Measurements from ENCODE around the gene ALDH5A1. TPM values are rescaled to one million over a fixed set of nuclear protein-coding genes. Genes with fewer than 3 reads are reported as not detected.

The ALDH5A1 gene
- total and polyA plus RNA-seq, 10 of the 15 experiments (the other 5 are each of a cell fraction or from before 2014, with no cell fraction given) = 2.6 to 13.8 (median 9.3) TPM

DNA sequence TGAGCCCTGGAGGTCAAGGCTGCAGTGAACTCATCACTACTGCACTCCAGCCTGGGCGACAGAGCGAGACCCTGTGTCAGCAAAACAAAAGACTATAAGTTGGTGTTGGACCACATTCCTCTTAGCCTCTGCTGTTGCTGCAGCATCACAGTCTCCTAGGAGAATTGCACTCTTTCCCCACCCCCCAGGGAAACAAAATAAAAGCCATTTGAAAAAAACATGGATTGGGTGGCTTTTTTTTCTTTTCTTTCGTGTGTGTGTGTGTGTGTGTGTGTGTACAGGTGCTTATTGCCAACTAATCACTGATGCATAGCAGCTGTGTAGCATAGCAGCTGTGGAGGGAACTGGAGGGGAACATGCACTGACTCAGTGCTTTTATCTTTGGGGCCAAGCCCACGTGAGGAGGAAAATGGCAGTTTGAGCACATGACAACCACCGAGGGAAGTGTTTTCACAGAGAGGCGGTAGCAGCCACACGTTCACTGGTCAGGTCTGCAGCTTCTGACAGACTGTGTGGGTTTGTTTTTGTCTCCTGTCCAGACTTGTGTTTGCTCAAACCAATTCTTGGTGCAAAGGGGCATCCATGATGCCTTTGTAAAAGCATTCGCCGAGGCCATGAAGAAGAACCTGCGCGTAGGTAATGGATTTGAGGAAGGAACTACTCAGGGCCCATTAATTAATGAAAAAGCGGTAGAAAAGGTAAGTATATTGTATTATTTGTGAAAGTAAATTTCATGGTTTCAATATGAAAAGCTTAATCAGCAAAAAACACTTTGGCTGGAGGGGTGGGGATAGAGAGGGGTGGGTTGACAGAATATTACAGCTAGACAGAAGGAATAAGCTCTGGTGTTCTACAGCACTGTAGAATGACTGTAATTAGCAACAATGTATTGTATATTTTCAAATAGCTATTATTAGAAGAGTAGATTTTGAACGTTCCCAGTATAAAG lies 27.7 kb downstream of the ALDH5A1 start:
- RAD21 ChIA-PET (ENCODE audit: unreplicated experiment) = interaction anchor here (0.5 to 4.4 kb wide), 17 partner anchors 21 to 495 kb away, joined by 3 to 81 read pairs (median 4); partner anchors contain the start of gene ALDH5A1
- Histone ChIP-seq H3K4me2 (ENCODE audit: control insufficient read depth, insufficient read depth) (peak overlapping the region; percentile 56), H3K36me3 (ENCODE audit: control insufficient read depth in 2 of 2, insufficient read depth in 2 of 2, low read length in 1 of 2) (no peaks in the 10 kb centered on the region), H3K27ac (ENCODE audit: control insufficient read depth, insufficient read depth) (peak overlapping the region; percentile 16; the same call in 1 of the 2 replicates), H3K4me3 (no peak overlapping the region), H3K79me2 (ENCODE audit: control insufficient read depth, insufficient read depth, low read length) (no peaks in the 10 kb centered on the region), H2AFZ (ENCODE audit: control insufficient read depth, low read depth, low read length) (peak overlapping the region; percentile 38), H3K9ac (ENCODE audit: control insufficient read depth, insufficient read depth, low read length) (no peak overlapping the region), H3K9me3 (replicated peaks; ENCODE audit: control insufficient read depth, insufficient read depth, low read length) (no peaks in the 10 kb centered on the region), H4K20me1 (ENCODE audit: control insufficient read depth, insufficient read depth) (no peaks in the 10 kb centered on the region), H3K4me1 (ENCODE audit: control insufficient read depth, insufficient read depth, low read length) (peaks cover 22% of the 10 kb centered on the region), H3K27me3 (replicated peaks in 1 of 2; ENCODE audit: control insufficient read depth in 2 of 2, insufficient read depth in 2 of 2, low read length in 1 of 2) (no peaks in the 10 kb centered on the region)
- ATAC-seq = peak; percentile 59
- no peak for FAIRE-seq
- in situ Hi-C loops (cut with MboI) (loop anchor here (5.0 to 10.0 kb wide), 2 partner anchors 175 to 238 kb away; no protein-coding TSS in a partner anchor), intact Hi-C loops (cut with micrococcal nuclease; ENCODE audit: unreplicated experiment) (loop anchor here (5.0 kb wide), 3 partner anchors 90 to 460 kb away; no protein-coding TSS in a partner anchor)
- POLR2A ChIA-PET = interaction anchor here (0.6 to 2.1 kb wide), 6 partner anchors 28 to 528 kb away, joined by 3 to 15 read pairs (median 6); partner anchors contain the start of gene ALDH5A1
- CTCF ChIA-PET = interaction anchor here (0.6 to 11.7 kb wide), 32 partner anchors 9 to 530 kb away, joined by 3 to 233 read pairs (median 4); partner anchors contain the start of genes ALDH5A1 and GPLD1
- BruUV-seq (replicated peaks) = no TSS peak
- SMC1A ChIA-PET (ENCODE audit: uncharacterized antibody, unreplicated experiment) = interaction anchor here (0.6 to 6.0 kb wide), 33 partner anchors 9 to 492 kb away, joined by 3 to 68 read pairs (median 5); partner anchors contain the start of genes ALDH5A1, GPLD1 and KIAA0319
- DNase-seq (ENCODE audit: low read depth, low spot score) = peak; percentile 59
- WGBS (ENCODE audit: insufficient coverage, insufficient replicate concordance, low lambda C conversion rate, missing lambda C conversion rate) = 45% methylated on average over 13 of the region's 13 CpGs
- TF ChIP-seq, protein P1, sequence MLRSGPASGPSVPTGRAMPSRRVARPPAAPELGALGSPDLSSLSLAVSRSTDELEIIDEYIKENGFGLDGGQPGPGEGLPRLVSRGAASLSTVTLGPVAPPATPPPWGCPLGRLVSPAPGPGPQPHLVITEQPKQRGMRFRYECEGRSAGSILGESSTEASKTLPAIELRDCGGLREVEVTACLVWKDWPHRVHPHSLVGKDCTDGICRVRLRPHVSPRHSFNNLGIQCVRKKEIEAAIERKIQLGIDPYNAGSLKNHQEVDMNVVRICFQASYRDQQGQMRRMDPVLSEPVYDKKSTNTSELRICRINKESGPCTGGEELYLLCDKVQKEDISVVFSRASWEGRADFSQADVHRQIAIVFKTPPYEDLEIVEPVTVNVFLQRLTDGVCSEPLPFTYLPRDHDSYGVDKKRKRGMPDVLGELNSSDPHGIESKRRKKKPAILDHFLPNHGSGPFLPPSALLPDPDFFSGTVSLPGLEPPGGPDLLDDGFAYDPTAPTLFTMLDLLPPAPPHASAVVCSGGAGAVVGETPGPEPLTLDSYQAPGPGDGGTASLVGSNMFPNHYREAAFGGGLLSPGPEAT (IDR thresholded peaks at IDR 0.05; ENCODE audit: low read depth) = peak; percentile 84
- TF ChIP-seq, protein P2, sequence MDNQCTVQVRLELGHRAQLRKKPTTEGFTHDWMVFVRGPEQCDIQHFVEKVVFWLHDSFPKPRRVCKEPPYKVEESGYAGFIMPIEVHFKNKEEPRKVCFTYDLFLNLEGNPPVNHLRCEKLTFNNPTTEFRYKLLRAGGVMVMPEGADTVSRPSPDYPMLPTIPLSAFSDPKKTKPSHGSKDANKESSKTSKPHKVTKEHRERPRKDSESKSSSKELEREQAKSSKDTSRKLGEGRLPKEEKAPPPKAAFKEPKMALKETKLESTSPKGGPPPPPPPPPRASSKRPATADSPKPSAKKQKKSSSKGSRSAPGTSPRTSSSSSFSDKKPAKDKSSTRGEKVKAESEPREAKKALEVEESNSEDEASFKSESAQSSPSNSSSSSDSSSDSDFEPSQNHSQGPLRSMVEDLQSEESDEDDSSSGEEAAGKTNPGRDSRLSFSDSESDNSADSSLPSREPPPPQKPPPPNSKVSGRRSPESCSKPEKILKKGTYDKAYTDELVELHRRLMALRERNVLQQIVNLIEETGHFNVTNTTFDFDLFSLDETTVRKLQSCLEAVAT (IDR thresholded peaks at IDR 0.05) = peak; percentile 72
- no peak for TF ChIP-seq SIN3A (IDR thresholded peaks at IDR 0.05; ENCODE audit: low read depth, low read length)
- peak; percentile 48; the same call in 1 of the 2 replicates for TF ChIP-seq POLR2A (IDR thresholded peaks at IDR 0.05; ENCODE audit: low read depth, low read length)
- no peak for TF ChIP-seq HDAC6 (IDR thresholded peaks at IDR 0.05; ENCODE audit: unreplicated experiment)
- TF ChIP-seq, protein P3, sequence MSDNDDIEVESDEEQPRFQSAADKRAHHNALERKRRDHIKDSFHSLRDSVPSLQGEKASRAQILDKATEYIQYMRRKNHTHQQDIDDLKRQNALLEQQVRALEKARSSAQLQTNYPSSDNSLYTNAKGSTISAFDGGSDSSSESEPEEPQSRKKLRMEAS (IDR thresholded peaks at IDR 0.05; ENCODE audit: low read depth, low read length) = peak; percentile 86
- TF ChIP-seq, protein P4, sequence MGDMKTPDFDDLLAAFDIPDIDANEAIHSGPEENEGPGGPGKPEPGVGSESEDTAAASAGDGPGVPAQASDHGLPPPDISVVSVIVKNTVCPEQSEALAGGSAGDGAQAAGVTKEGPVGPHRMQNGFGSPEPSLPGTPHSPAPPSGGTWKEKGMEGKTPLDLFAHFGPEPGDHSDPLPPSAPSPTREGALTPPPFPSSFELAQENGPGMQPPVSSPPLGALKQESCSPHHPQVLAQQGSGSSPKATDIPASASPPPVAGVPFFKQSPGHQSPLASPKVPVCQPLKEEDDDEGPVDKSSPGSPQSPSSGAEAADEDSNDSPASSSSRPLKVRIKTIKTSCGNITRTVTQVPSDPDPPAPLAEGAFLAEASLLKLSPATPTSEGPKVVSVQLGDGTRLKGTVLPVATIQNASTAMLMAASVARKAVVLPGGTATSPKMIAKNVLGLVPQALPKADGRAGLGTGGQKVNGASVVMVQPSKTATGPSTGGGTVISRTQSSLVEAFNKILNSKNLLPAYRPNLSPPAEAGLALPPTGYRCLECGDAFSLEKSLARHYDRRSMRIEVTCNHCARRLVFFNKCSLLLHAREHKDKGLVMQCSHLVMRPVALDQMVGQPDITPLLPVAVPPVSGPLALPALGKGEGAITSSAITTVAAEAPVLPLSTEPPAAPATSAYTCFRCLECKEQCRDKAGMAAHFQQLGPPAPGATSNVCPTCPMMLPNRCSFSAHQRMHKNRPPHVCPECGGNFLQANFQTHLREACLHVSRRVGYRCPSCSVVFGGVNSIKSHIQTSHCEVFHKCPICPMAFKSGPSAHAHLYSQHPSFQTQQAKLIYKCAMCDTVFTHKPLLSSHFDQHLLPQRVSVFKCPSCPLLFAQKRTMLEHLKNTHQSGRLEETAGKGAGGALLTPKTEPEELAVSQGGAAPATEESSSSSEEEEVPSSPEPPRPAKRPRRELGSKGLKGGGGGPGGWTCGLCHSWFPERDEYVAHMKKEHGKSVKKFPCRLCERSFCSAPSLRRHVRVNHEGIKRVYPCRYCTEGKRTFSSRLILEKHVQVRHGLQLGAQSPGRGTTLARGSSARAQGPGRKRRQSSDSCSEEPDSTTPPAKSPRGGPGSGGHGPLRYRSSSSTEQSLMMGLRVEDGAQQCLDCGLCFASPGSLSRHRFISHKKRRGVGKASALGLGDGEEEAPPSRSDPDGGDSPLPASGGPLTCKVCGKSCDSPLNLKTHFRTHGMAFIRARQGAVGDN (IDR thresholded peaks at IDR 0.05) = peak; percentile 45; the same call in 1 of the 2 replicates
- TF ChIP-seq TAF1 (IDR thresholded peaks at IDR 0.05; ENCODE audit: borderline replicate concordance, low read depth, low read length) = 0 out of 2 replicates have a peak, but pooled peaks have one; percentile 39
- TF ChIP-seq EED (IDR thresholded peaks at IDR 0.05; ENCODE audit: low read depth) = peak; percentile 68
- TF ChIP-seq GABPA (IDR thresholded peaks at IDR 0.05; ENCODE audit: low read depth) = 0 out of 2 replicates have a peak, but pooled peaks have one; percentile 32
- 0 out of 2 replicates have a peak, but pooled peaks have one; percentile 27 for TF ChIP-seq CHD2 (IDR thresholded peaks at IDR 0.05; ENCODE audit: borderline replicate concordance, low read depth, low read length)
- TF ChIP-seq SPI1 (IDR thresholded peaks at IDR 0.05; ENCODE audit: borderline replicate concordance, insufficient read depth, low read depth, low read length) = peak; percentile 35; the same call in 1 of the 2 replicates
- peak; percentile 73 for TF ChIP-seq NR2F1 (conservative IDR thresholded peaks at IDR 0.05)
- TF ChIP-seq NBN (IDR thresholded peaks at IDR 0.05) = peak; percentile 84
- peak; percentile 86 to 87 for TF ChIP-seq IKZF2 (IDR thresholded peaks at IDR 0.05)
